ENCODE measurements around the gene FMN2.

Gene FMN2

DNA sequence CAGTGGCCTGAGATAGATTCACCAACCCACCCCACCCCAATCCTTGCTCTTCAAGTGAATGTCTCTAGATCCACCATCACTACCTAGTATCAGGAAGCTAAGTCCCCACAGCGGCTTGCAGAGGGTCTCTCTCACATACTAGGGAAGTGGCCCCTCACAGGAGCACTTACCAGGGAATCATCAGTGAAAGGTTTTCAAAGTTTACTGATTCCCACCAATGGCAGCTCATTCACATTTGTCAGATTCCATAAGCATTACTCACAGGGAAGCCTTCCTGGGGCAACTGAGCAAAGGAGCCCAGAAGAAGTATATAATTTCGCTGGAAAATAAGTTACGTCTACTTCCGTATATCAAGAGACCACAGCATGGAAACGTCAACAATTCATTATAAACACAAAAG is 399.5 kb downstream of the FMN2 start:
- no CpG with 5 or more reads among the region's 5 CpGs for WGBS (ENCODE audit: extremely low coverage, insufficient coverage, insufficient read length)
- H4K91ac ChIP-seq (ENCODE audit: low read depth, low read length) = no peak overlapping the region
- H3K27ac ChIP-seq (ENCODE audit: low read depth, low read length) = peak overlapping the region; percentile 20
- H3K4me2 ChIP-seq (ENCODE audit: low read length) = no peak overlapping the region
- peak overlapping the region; percentile 29 for H2BK5ac ChIP-seq (ENCODE audit: low read depth, low read length, poor library complexity)
- no peak overlapping the region for H3K4ac ChIP-seq (ENCODE audit: low read depth, low read length)
- H3K9me3 ChIP-seq (ENCODE audit: insufficient read depth, low read depth, low read length) = no peaks in the 10 kb centered on the region
- DNase-seq = peak in 1 of 2 donors; percentile 38
- no peak overlapping the region for H3K4me3 ChIP-seq (ENCODE audit: low read depth, low read length)
- peaks cover 3 to 5% of the 10 kb centered on the region in 2 experiments for H3K36me3 ChIP-seq (ENCODE audit: control insufficient read depth in 1 of 2, insufficient read depth in 2 of 2, low read length in 2 of 2)
- H2AK5ac ChIP-seq (ENCODE audit: low read length) = no peak overlapping the region
- H4K8ac ChIP-seq (ENCODE audit: low read depth, low read length) = no peak overlapping the region
- peaks cover 14% of the 10 kb centered on the region for H3K79me1 ChIP-seq (ENCODE audit: low read length)
- H2AFZ ChIP-seq (ENCODE audit: insufficient read depth, low read length, poor library complexity) = no peak overlapping the region
- no peak overlapping the region for H4K12ac ChIP-seq (ENCODE audit: low read depth, low read length)
- no peak overlapping the region for H3K14ac ChIP-seq (ENCODE audit: low read length)
- H3K27me3 ChIP-seq (ENCODE audit: insufficient read depth, low read length) = no peaks in the 10 kb centered on the region
- H2BK12ac ChIP-seq (ENCODE audit: low read length) = peak overlapping the region; percentile 9
- peaks cover 6 to 22% of the 10 kb centered on the region in 2 experiments for H3K4me1 ChIP-seq (ENCODE audit: control insufficient read depth in 1 of 2, insufficient read depth in 2 of 2, low read length in 2 of 2)
- no peak overlapping the region for H2BK120ac ChIP-seq (ENCODE audit: insufficient read depth, low read length, poor library complexity)
- no peak overlapping the region for H3K18ac ChIP-seq (ENCODE audit: low read length)
- no peak overlapping the region for H3K23ac ChIP-seq (ENCODE audit: low read length)
- no peaks in the 10 kb centered on the region for H3K79me2 ChIP-seq (ENCODE audit: control insufficient read depth, insufficient read depth, low read length, poor library complexity)
- no peak overlapping the region for H3K9ac ChIP-seq (ENCODE audit: low read length)

DNA sequence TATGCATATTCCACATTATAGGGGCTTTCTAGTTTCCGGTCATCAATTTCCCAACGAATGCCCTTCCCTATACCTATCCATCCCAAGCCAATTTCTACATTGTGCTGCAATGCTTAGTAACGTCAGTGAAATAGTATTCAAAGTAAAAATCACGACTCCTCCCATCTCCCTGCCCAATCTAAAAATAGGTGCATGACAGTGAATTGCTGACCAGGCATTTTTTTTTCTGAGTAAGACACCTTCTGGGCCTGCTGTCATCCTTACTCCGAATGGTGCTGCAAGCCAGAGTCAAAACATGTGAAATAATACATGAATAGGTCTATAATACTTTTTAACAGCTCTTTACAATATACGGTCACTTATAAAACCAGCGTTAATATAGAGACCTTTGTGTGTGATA is 400.1 kb downstream of the FMN2 start:
- H4K91ac ChIP-seq (ENCODE audit: low read depth, low read length) = peak overlapping the region; percentile 71
- H3K4me2 ChIP-seq (ENCODE audit: low read length) = no peak overlapping the region
- WGBS (ENCODE audit: extremely low coverage, insufficient coverage, insufficient read length) = no CpG with 5 or more reads among the region's 7 CpGs
- H3K23ac ChIP-seq (ENCODE audit: low read length) = no peak overlapping the region
- no peak overlapping the region for H2BK5ac ChIP-seq (ENCODE audit: low read depth, low read length, poor library complexity)
- H3K79me1 ChIP-seq (ENCODE audit: low read length) = peaks cover 19% of the 10 kb centered on the region
- H3K4ac ChIP-seq (ENCODE audit: low read depth, low read length) = no peak overlapping the region
- no peak overlapping the region for H3K4me3 ChIP-seq (ENCODE audit: low read depth, low read length)
- no peaks in the 10 kb centered on the region for H3K9me3 ChIP-seq (ENCODE audit: insufficient read depth, low read depth, low read length)
- H3K9ac ChIP-seq (ENCODE audit: low read length) = no peak overlapping the region
- no peak overlapping the region for H2AFZ ChIP-seq (ENCODE audit: insufficient read depth, low read length, poor library complexity)
- no peak overlapping the region for H3K18ac ChIP-seq (ENCODE audit: low read length)
- no peak overlapping the region for H3K14ac ChIP-seq (ENCODE audit: low read length)
- peaks cover 10 to 26% of the 10 kb centered on the region in 2 experiments for H3K4me1 ChIP-seq (ENCODE audit: control insufficient read depth in 1 of 2, insufficient read depth in 2 of 2, low read length in 2 of 2)
- peak overlapping the region; percentile 67 for H2BK12ac ChIP-seq (ENCODE audit: low read length)
- H4K8ac ChIP-seq (ENCODE audit: low read depth, low read length) = no peak overlapping the region
- DNase-seq = no peak
- no peak overlapping the region for H2BK120ac ChIP-seq (ENCODE audit: insufficient read depth, low read length, poor library complexity)
- no peak overlapping the region for H3K27ac ChIP-seq (ENCODE audit: low read depth, low read length)
- H4K12ac ChIP-seq (ENCODE audit: low read depth, low read length) = no peak overlapping the region
- no peaks in the 10 kb centered on the region for H3K79me2 ChIP-seq (ENCODE audit: control insufficient read depth, insufficient read depth, low read length, poor library complexity)
- no peak overlapping the region for H2AK5ac ChIP-seq (ENCODE audit: low read length)
- peaks cover 3 to 5% of the 10 kb centered on the region in 2 experiments for H3K36me3 ChIP-seq (ENCODE audit: control insufficient read depth in 1 of 2, insufficient read depth in 2 of 2, low read length in 2 of 2)
- H3K27me3 ChIP-seq (ENCODE audit: insufficient read depth, low read length) = no peaks in the 10 kb centered on the region

DNA sequence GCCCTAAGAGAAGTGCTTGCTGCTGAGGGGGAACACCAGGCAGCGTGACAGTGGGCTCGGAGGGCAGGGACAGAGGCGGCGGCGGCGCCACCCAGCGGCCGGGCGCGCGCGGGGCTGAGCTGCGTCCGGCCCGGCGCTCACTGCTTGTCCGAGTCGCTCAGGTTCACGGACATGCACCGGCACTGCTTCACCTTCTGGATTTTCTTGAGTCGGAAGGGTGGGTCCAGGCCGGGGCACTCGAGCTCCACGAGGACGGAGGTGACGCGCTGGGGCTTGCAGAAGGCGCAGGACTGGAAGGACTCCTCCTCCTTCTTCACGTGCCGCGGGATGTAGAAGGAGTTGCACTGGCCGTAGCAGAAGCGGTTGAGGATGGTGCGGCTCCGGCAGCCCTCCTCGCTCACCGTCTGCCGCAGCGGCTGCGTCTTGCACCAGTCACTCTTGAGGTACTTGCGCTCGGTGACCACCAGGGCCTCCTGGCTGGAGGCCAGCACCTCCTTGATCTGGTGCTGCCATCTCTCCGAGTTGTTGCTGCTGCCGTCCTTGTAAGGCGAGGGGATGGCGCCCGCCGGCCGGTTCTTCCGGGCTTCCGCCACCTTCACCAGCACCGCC is 401.3 kb downstream of the FMN2 start:
- no peaks in the 10 kb centered on the region for H3K27me3 ChIP-seq (ENCODE audit: insufficient read depth, low read length)
- H3K18ac ChIP-seq (ENCODE audit: low read length) = peak overlapping the region; percentile 12
- H3K23ac ChIP-seq (ENCODE audit: low read length) = no peak overlapping the region
- H3K36me3 ChIP-seq (ENCODE audit: control insufficient read depth in 1 of 2, insufficient read depth in 2 of 2, low read length in 2 of 2) = peaks cover 3 to 5% of the 10 kb centered on the region in 2 experiments
- no peak overlapping the region for H3K4ac ChIP-seq (ENCODE audit: low read depth, low read length)
- peak overlapping the region; percentile 34 for H3K4me2 ChIP-seq (ENCODE audit: low read length)
- H2BK120ac ChIP-seq (ENCODE audit: insufficient read depth, low read length, poor library complexity) = peak overlapping the region; percentile 26
- peak overlapping the region; percentile 71 for H4K91ac ChIP-seq (ENCODE audit: low read depth, low read length)
- no CpG with 5 or more reads among the region's 52 CpGs for WGBS (ENCODE audit: extremely low coverage, insufficient coverage, insufficient read length)
- peak overlapping the region; percentile 61 for H2BK12ac ChIP-seq (ENCODE audit: low read length)
- H3K9ac ChIP-seq (ENCODE audit: low read length) = no peak overlapping the region
- no peak overlapping the region for H4K12ac ChIP-seq (ENCODE audit: low read depth, low read length)
- H4K8ac ChIP-seq (ENCODE audit: low read depth, low read length) = peak overlapping the region; percentile 63
- H3K79me1 ChIP-seq (ENCODE audit: low read length) = peaks cover 24% of the 10 kb centered on the region
- peak overlapping the region; percentile 21 for H3K14ac ChIP-seq (ENCODE audit: low read length)
- peaks cover 14 to 30% of the 10 kb centered on the region in 2 experiments for H3K4me1 ChIP-seq (ENCODE audit: control insufficient read depth in 1 of 2, insufficient read depth in 2 of 2, low read length in 2 of 2)
- H3K79me2 ChIP-seq (ENCODE audit: control insufficient read depth, insufficient read depth, low read length, poor library complexity) = no peaks in the 10 kb centered on the region
- H2AK5ac ChIP-seq (ENCODE audit: low read length) = peak overlapping the region; percentile 5
- peak overlapping the region; percentile 54 for H2AFZ ChIP-seq (ENCODE audit: insufficient read depth, low read length, poor library complexity)
- no peaks in the 10 kb centered on the region for H3K9me3 ChIP-seq (ENCODE audit: insufficient read depth, low read depth, low read length)
- H2BK5ac ChIP-seq (ENCODE audit: low read depth, low read length, poor library complexity) = no peak overlapping the region
- peak overlapping the region; percentile 20 for H3K4me3 ChIP-seq (ENCODE audit: low read depth, low read length)
- peak; percentile 52 to 70 for DNase-seq
- no peak overlapping the region for H3K27ac ChIP-seq (ENCODE audit: low read depth, low read length)

DNA sequence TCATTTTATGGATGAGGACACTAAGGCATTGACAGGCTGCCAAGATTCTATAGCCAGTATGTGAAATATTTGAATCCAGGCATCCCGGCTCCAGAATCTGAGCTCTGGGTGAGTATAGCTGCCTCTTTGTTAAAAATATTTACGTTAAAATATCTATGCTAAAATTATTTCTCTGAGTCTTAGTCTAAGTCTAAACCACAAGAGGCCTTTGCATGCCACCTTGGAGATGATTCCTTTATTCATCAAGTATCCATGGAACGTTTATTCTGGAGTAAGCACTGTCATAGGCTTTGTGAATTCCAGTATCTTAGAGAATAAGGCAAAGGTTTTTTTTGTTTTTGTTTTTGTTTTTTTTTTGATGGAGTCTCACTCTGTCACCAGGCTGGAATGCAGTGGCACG is 403.9 kb downstream of the FMN2 start:
- Histone ChIP-seq H3K4ac (ENCODE audit: low read depth, low read length) (no peak overlapping the region), H3K4me3 (ENCODE audit: low read depth, low read length) (no peak overlapping the region), H3K23ac (ENCODE audit: low read length) (no peak overlapping the region), H3K27ac (ENCODE audit: low read depth, low read length) (no peak overlapping the region), H3K27me3 (ENCODE audit: insufficient read depth, low read length) (no peaks in the 10 kb centered on the region), H3K9ac (ENCODE audit: low read length) (no peak overlapping the region), H3K79me2 (ENCODE audit: control insufficient read depth, insufficient read depth, low read length, poor library complexity) (peaks cover 5% of the 10 kb centered on the region), H3K79me1 (ENCODE audit: low read length) (peaks cover 36% of the 10 kb centered on the region), H3K18ac (ENCODE audit: low read length) (no peak overlapping the region), H2AFZ (ENCODE audit: insufficient read depth, low read length, poor library complexity) (no peak overlapping the region), H3K4me2 (ENCODE audit: low read length) (no peak overlapping the region), H4K12ac (ENCODE audit: low read depth, low read length) (no peak overlapping the region), H4K8ac (ENCODE audit: low read depth, low read length) (no peak overlapping the region), H3K14ac (ENCODE audit: low read length) (no peak overlapping the region), H3K9me3 (ENCODE audit: insufficient read depth, low read depth, low read length) (no peaks in the 10 kb centered on the region), H3K36me3 (ENCODE audit: control insufficient read depth in 1 of 2, insufficient read depth in 2 of 2, low read length in 2 of 2) (peaks cover 3 to 5% of the 10 kb centered on the region in 2 experiments), H3K4me1 (ENCODE audit: control insufficient read depth in 1 of 2, insufficient read depth in 2 of 2, low read length in 2 of 2) (peaks cover 22 to 42% of the 10 kb centered on the region in 2 experiments), H4K91ac (ENCODE audit: low read depth, low read length) (no peak overlapping the region), H2AK5ac (ENCODE audit: low read length) (no peak overlapping the region), H2BK120ac (ENCODE audit: insufficient read depth, low read length, poor library complexity) (no peak overlapping the region), H2BK12ac (ENCODE audit: low read length) (no peak overlapping the region), H2BK5ac (ENCODE audit: low read depth, low read length, poor library complexity) (no peak overlapping the region)
- no CpG with 5 or more reads among the region's 4 CpGs for WGBS (ENCODE audit: extremely low coverage, insufficient coverage, insufficient read length)
- peak in 1 of 2 donors; percentile 63 for DNase-seq

All from trophoblast cell (in vitro differentiated cells and primary cell).